ENCODE results near the gene C8A. TPM values are rescaled to one million over a fixed set of nuclear protein-coding genes. Genes with fewer than 3 reads are reported as not detected.

Gene C8A
- not detected in 2 replicates for total RNA-seq (2014; rRNA removed; shearing (Covaris generic))
- polyA plus RNA-seq (2015; cell fraction: cytosol; rRNA removed) = not detected in 2 replicates
- polyA plus RNA-seq (2015; cell fraction: nucleus; rRNA removed) = not detected in 2 replicates

DNA sequence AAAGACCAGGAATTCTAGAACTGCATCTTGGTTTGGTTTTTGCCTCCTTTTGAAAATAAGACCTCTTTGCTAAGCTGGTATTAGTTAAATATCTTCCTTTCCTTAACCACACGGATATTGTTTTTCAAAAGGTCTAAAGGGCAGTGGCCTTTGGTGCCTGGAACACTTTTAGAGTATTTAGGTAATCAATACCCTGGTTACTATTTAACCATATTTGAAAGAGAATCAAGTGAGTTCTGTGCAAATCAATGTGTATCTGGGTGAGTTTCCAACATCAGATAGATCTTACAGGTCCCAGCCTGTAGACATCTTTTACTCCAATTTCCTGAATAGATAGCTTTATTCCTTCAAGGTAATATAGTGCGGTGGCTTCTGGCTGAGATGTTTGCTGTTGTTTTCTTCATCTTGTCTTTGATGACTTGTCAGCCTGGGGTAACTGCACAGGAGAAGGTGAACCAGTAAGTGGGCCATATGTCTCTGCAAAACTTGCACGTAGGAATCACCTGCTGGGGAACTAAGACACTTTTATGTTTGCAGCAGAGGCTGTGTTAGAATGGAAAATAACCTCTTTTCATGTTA lies at the start of gene C8A:
Gene C8A, plus strand, starts transcription at position 277 of the 579 bp plus-strand sequence. Its CDS starts 105 bp downstream, at position 382.
- DNase-seq (ENCODE audit: low read depth, low spot score) = no peak
- in situ Hi-C loops (cut with HindIII; ENCODE audit: low pct_unique_long_range_greater_than_20kb, low sequenced_read_pairs) = no loop called here

DNA sequence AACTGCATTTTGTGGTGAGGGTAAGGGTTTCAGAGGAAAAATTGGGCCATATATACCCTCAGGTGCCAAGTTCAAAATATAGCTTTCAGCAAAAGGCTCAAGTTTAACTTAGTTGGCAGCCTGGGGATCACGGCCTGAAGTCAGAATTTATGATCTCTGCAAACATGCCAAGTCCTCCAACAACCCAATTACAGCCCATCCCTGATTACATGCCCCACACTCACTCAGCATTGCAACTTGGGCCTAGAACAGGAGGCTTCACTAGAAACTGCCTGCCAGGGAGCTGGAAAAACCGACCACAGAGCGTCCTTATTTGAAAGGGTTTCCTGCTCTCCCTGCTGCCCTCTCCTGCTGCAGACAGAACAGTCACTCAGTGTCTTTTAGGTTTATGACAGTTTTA lies 47.8 kb upstream of the C8A start:
- peak; percentile 12 for DNase-seq (ENCODE audit: low read depth, low spot score)
- in situ Hi-C loops (cut with HindIII; ENCODE audit: low pct_unique_long_range_greater_than_20kb, low sequenced_read_pairs) = no loop called here

DNA sequence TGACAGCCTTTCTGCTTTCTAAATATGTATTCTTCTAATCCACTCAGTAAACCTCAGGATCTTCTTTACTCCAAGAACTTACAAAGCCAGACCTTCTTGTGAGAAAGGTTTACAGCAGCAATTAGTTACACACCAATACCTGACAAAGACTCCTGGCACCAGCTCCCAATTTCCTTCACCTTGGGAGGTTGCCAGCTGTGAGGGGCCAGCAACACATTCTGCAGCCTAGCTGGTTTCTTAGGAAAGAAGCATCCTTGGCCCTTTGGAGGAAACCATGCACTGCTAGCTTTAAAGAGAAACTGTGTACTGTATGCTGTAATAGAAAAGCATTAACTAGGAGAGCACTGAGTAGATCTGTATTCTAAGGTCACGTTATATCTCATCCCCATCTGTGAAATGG lies 46.2 kb upstream of the C8A start:
- in situ Hi-C loops (cut with HindIII; ENCODE audit: low pct_unique_long_range_greater_than_20kb, low sequenced_read_pairs) = no loop called here

DNA sequence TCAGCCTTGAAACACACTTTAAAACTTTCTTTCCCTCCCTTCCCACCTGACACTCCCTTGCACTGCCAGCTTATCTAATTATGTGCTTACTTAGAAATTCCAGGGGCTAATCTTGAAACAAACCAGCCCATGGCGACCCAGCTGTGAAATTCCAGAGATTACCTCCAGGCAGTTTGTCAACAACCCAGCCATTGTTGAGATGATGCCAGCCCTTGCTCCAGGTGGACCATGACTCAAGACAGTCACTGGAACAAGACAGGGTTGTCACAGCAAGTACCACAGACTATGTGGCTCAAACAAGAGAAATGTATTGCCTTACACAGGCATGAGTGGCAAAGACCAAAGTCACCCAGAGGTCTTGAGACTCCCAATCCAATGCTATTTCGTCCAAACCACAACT lies 43.3 kb upstream of the C8A start:
- in situ Hi-C loops (cut with HindIII; ENCODE audit: low pct_unique_long_range_greater_than_20kb, low sequenced_read_pairs) = no loop called here
- DNase-seq (ENCODE audit: low read depth, low spot score) = no peak

More for the DNA sequence above, 46.2 kb upstream of the C8A start:
- DNase-seq (ENCODE audit: low read depth, low spot score) = no peak

DNA sequence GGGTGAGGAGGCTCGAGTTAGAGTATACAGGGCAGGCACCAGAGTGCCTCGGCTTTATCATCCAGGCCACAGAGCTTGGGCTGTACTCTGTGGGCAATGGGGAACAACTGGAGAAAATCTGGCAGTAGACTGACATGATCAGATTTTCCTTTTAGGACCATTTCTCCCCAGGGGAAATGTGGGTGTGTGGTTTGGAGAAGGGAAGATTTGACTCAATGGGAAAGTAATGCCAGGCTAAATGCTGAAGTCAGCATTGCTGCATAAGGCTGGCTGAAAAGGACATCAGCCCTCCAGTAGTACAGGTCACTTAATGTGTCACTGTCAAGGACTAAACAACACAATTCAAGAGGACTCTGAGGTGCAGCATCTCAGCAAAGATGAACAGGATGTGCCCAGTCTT lies 40.4 kb upstream of the C8A start:
- DNase-seq (ENCODE audit: low read depth, low spot score) = no peak
- in situ Hi-C loops (cut with HindIII; ENCODE audit: low pct_unique_long_range_greater_than_20kb, low sequenced_read_pairs) = no loop called here

DNA sequence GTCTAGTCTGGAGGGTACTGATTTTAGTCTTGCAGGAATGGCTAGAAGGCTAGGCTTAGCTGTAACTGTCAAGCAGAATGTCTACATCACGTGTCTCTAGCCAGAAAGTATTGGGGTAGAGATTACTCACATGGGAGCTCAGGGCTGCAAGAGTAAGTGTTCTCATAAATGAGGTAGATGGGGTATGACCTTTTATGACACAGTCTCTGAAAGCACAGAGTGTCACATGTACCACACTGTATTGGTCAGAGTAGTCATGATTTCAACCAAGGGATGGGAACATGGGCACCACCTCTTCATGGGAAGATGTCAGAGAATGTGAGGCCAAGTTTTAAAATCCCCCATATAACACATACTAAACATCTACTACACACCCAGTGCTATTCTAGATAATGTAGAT lies 38.3 kb upstream of the C8A start:
- DNase-seq (ENCODE audit: low read depth, low spot score) = no peak
- in situ Hi-C loops (cut with HindIII; ENCODE audit: low pct_unique_long_range_greater_than_20kb, low sequenced_read_pairs) = no loop called here

DNA sequence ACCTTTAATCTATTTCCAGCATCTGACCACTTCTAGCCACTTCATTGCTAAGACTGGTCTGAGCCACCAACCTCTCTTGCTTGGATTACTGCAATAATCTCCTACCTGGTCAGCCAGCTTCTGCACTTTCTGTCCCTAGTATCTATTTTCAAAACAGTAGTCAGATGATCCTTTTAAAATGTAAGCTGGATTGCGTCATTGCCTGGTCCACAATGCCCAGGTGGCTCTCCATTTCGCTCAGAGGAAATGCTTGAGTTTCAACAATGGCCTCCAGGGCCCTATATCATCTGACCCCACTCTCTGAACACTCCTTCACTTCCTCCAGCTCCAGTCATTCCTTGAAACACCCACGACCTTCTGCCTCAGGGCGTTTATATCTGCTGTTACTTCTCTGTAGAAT lies 37.7 kb upstream of the C8A start:
- DNase-seq (ENCODE audit: low read depth, low spot score) = no peak
- in situ Hi-C loops (cut with HindIII; ENCODE audit: low pct_unique_long_range_greater_than_20kb, low sequenced_read_pairs) = no loop called here

DNA sequence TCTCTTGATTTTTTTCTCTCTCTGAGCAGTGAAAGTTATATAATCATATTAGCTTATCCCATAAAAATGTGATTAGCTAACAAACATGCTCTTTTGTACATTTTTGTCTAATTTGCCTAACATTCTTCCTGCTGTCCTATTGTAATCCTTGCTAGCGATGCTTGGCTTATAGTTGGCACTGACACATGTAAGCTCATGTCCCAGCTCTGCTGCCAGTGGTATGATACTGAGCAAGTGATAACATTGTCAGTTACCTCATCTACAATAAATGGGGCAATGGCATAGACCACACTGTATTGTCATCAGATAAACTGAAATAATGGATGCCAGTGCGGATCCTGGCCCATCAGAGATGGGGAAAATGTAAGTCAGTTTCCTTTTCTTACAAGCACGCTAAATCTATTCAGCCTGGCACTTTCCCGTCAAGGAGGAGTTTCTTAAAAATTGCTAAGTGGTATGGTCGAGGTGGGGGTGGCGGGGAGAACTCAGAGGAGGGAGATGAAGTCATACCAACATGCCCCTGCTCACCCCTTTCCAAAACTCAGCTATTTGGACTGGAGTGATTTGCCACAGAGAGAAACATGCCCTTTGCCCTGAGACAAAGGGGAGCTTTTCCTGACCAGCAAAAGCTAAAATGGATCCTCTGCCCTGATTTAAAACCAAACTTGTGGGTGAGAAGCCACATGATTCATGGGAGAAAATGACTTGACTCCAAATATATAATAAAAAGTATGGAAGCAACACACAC lies 36.7 kb upstream of the C8A start:
- no peak for DNase-seq (ENCODE audit: low read depth, low spot score)
- in situ Hi-C loops (cut with HindIII; ENCODE audit: low pct_unique_long_range_greater_than_20kb, low sequenced_read_pairs) = no loop called here

DNA sequence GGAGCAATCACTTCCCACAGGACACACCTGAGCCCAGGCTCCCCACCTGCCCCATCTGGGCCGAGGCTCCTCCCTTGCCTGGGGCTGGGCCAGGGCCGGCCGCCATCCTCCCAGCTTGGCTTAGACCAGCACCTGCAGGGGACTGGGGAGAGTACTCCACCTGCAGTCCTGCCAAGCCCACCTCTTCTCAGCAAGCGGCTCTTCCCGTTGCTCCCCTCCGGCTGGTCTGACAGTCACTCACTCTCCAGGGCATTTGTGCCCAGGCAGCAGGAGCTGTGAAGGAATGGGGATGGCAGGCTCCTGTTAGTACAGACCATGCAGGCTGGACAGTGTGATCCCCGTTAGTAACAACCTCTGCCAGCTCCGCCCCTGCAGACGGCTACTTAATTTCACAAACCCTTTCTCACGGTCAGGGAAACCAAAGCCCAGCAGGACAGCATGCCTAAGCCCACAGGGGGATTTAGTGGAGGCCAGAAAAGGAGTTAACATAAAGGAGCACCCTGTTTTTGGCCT lies 35.2 kb upstream of the C8A start, which contains the start of gene FYB2:
Gene FYB2, minus strand, starts transcription at position 18 of the 513 bp plus-strand sequence. CDS start 114 bp downstream, outside the sequence.
- in situ Hi-C loops (cut with HindIII; ENCODE audit: low pct_unique_long_range_greater_than_20kb, low sequenced_read_pairs) = no loop called here

DNA sequence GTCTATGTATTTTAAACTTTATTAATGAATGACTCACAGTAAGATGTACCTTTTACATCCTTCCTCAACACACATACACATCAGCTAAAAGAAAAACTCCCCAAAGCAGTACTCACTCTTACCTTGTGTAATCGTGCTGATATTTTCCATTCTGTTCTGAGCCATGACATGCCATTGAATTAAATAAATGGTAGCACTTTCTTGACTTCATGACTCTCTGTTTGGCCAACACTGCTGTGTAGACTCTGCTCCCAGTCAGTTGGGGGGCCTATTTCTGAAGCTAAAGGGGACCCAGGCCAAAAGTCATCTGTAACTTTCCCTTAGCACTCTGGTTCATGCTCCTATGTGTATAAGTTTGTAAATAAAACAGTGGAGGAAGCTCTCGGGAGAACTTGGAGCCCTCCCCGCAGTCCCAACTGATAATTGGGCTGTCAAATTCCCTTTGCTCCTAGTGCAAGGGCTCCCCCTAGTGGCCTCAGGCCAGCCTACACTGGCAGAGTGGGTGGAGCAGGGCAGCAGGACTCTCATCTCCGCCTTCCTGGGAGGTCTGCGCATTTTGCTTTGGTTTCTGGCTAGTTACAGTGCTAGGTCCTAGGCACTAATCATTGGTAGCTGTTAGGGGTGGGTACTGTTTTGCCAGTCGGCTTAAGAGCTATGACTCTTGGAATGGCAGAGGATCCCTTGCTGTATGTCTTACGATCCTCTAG lies 33.7 kb upstream of the C8A start:
- DNase-seq (ENCODE audit: low read depth, low spot score) = peak; percentile 79
- in situ Hi-C loops (cut with HindIII; ENCODE audit: low pct_unique_long_range_greater_than_20kb, low sequenced_read_pairs) = no loop called here

More for the DNA sequence above, 35.2 kb upstream of the C8A start, which contains the start of gene FYB2:
- no peak for DNase-seq (ENCODE audit: low read depth, low spot score)

DNA sequence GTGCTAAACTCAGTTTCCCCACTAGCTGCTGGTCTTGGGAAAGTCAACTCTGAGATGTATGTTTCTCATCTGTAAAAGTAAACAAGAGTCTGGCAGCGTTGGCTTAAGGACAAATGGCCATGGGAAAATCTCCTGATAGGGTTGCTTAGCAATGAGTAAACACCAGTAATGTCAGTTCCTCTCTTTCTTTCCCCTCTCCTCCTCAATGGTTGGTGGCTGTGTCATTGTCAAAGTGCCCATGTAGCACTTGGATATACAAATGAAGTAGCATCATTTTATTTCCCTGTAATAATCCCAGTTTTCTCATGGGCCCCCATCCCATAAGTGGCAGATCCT lies 33.2 kb upstream of the C8A start:
- in situ Hi-C loops (cut with HindIII; ENCODE audit: low pct_unique_long_range_greater_than_20kb, low sequenced_read_pairs) = no loop called here
- DNase-seq (ENCODE audit: low read depth, low spot score) = no peak

DNA sequence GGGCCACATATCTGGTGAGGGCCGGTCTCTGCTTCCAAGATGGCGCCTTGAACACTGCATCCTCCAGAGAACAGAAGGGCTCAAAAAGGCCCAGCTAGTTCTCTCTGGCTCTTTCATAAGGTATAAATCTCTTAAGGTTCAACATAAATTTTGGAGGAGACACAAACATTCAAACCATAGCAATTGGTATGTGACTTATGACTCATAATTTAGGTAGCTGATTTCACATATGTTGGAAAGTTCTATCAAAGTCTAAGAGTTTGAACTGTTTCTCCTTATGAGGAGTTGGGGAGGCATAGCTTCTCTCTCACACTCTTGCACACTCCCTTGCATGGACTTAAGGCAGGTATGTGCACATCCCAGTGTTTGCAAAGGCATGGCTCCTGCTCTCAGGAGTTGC lies 30.3 kb upstream of the C8A start:
- DNase-seq (ENCODE audit: low read depth, low spot score) = no peak
- in situ Hi-C loops (cut with HindIII; ENCODE audit: low pct_unique_long_range_greater_than_20kb, low sequenced_read_pairs) = no loop called here

DNA sequence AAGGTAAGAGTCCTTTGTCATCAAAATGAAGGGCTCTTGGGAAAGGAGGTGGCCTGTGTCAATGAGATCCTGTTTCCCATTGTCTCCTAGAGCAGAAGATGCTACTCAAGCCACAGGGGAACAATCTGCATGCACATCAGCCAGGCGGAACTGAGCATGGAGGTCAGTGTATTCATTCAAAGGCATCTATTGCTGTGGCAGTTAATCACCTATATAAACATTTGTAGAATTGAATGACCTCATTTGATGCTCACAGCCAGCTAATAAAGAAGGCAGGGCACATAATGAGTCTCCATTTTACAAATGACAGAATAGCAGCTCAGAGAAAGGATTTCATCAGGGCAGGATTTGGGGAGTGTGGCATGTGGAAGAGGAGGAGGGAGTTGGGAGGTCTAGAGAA lies 29.7 kb upstream of the C8A start:
- no peak for DNase-seq (ENCODE audit: low read depth, low spot score)
- in situ Hi-C loops (cut with HindIII; ENCODE audit: low pct_unique_long_range_greater_than_20kb, low sequenced_read_pairs) = no loop called here

DNA sequence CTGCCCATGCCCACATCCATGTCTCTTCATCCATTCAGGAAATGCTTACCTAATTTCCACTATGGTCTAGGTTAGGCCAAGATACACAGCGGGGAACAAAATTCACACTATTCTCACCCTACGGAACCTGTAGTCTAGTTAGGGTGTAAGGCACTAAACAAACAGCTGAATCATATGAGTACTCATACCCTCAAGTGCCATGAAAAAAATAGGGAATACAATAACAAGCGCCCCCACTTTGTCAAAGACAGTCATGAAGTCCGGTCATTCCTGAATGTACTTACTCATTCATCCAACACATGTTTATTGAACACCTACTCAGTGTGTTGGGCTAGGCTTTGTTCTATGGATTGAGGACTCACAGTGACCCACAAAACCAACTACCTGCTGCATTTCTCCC lies 29.2 kb upstream of the C8A start:
- DNase-seq (ENCODE audit: low read depth, low spot score) = no peak
- in situ Hi-C loops (cut with HindIII; ENCODE audit: low pct_unique_long_range_greater_than_20kb, low sequenced_read_pairs) = no loop called here

DNA sequence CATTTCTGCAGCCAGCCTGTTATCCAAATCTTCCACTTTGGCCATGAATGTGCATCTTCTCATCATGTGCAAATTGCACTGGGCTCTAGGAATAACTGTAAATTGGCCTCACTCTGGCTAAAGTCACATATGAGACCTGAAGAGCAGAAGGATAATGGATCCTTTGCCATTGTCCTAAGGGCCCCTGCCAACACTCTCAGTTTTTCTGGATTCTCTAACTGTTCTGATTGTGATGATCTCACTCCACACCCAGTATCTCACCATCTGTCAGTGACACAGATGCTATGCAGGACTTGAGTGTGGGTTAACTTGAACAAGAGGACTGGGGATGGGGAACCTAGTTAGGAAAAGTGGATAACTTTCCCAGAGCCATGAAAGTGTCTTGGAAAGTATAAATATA lies 26.9 kb upstream of the C8A start:
- in situ Hi-C loops (cut with HindIII; ENCODE audit: low pct_unique_long_range_greater_than_20kb, low sequenced_read_pairs) = no loop called here
- no peak for DNase-seq (ENCODE audit: low read depth, low spot score)

DNA sequence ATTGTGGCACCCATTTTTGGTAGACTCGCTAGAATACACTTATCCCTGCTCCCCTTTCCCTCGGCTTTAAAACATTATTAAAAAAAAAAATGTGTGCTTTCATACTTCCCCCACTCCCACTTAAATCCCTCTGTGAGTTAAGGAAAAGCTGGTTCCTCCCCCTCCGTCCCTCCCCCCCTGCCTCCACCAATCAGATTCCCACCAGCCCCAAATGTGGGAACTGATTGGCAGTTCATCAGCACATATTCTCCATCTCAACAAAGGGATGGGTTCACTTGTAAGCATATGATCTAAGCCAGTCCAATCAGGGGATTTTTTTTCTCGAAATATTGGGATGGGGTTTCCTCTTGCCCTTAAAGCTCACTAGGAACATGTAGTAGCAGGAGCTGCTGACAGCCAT lies 24.5 kb upstream of the C8A start:
- in situ Hi-C loops (cut with HindIII; ENCODE audit: low pct_unique_long_range_greater_than_20kb, low sequenced_read_pairs) = no loop called here
- DNase-seq (ENCODE audit: low read depth, low spot score) = peak; percentile 21

DNA sequence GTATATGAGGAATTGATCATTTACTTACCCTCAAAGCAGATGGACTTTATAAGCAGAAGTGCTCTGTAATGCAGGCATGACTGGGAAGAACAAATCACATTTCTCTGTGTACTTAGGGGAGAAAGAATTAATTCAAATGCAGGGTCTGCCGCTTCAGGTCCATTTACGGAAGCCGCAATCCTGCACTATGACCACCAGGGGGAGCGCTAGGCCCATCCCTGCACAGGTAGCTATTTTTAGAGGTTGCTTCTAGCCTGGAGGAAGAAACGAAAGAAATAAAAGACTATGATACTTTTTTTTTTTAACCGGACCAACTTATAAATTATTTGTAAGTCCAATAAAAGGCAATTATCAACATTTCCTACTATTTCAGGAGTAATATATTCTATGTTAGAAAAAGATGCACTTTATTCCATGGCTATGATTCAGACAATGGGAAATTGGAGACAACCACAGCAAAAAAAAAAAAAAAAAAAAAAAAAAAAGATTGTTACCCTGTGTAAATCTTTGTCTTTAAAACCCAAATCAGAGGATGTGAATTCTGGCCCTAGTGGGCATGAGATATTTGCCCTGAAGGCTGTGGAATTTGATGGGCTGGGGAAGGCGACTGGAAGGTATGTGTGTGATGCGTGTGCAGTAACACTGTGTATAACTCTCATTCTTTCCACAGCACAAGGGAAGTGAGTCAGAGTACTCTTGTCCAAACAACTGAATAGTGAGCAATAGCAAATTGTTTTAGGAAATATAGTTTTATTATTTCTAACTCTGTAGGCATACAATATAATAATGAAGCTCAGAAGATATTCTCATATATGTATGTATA lies 22.5 kb upstream of the C8A start:
- peak; percentile 73 for DNase-seq (ENCODE audit: low read depth, low spot score)
- in situ Hi-C loops (cut with HindIII; ENCODE audit: low pct_unique_long_range_greater_than_20kb, low sequenced_read_pairs) = no loop called here

DNA sequence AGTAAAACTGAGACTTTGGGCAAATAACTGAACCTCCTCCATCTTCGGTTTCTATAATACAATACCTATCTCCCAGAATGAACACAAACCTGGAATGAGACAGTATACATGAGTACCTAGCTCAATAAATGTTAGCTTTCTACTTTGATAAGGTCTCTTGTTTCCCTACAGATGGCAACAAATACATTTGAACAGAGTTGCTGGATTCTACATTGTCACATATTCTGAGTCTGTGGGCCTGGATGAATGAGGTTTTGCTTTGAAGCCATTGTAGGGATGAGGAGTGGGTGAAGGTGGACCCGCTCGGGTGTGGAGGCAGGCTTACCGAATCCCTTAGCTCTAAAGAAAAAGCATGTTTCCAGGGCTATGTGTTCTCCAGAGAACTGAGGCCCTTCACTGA lies 21.5 kb upstream of the C8A start:
- in situ Hi-C loops (cut with HindIII; ENCODE audit: low pct_unique_long_range_greater_than_20kb, low sequenced_read_pairs) = no loop called here
- DNase-seq (ENCODE audit: low read depth, low spot score) = no peak

Measured in SK-MEL-5 (cell line).